ENCODE measurements around the gene SPG7.
"Not testable (repeated sequence)": the region's sequence is repeated elsewhere in the genome, so short reads cannot be mapped to it uniquely, and the experiment has no call there.

- not testable (repeated sequence) for TF ChIP-seq CTCF (IDR thresholded peaks at IDR 0.05; ENCODE audit: low read depth, low read length, missing input control); MAX (IDR thresholded peaks at IDR 0.05); JUND (IDR thresholded peaks at IDR 0.05); TAF1 (conservative IDR thresholded peaks at IDR 0.05); YY1 (IDR thresholded peaks at IDR 0.05); RAD21 (IDR thresholded peaks at IDR 0.05); REST (IDR thresholded peaks at IDR 0.05); SP1 (IDR thresholded peaks at IDR 0.05); ATF3 (IDR thresholded peaks at IDR 0.05); GABPA (IDR thresholded peaks at IDR 0.05 in 1 of 2, conservative IDR thresholded peaks at IDR 0.05 in 1 of 2); FOXA1 (IDR thresholded peaks at IDR 0.05); ZBTB33 (IDR thresholded peaks at IDR 0.05); HNF4G (IDR thresholded peaks at IDR 0.05); EGR1 (IDR thresholded peaks at IDR 0.05; ENCODE audit: low read depth in 2 of 2)
Measured at GRCh38 chr16:89461890-89462289, 46.3 kb upstream of the SPG7 start.
